M059J (cell line): ENCODE results near the gene CDH22. TPM values are rescaled to one million over a fixed set of nuclear protein-coding genes. Genes with fewer than 3 reads are reported as not detected.

Source experiments
- DNase-seq: peaks from one replicate; pipeline ENCODE4 v3.0.0-alpha.2; 2012; ENCODE audit warnings: low read depth
- total RNA-seq: library from RNA; depleted of rRNA; stranded (reverse); fragments of >200 nt; shearing (Covaris generic); gene quantifications from 2 replicates; pipeline ENCODE4 v1.2.3, GENCODE V29; 2014

The CDH22 gene
- total RNA-seq, 1 experiment from 2014 or later, result not detected

- DNase-seq, result no peak
Observed at GRCh38 chr20:46172455-46172854, 135.8 kb downstream of the CDH22 start.

- no peak for DNase-seq
Observed at GRCh38 chr20:46171909-46172308, 136.4 kb downstream of the CDH22 start.

GRCh38 chr20:46171476-46171875, 136.8 kb downstream of the CDH22 start:
- DNase-seq, result no peak

- DNase-seq, result no peak
Observed at GRCh38 chr20:46169245-46170171, 138.8 kb downstream of the CDH22 start.

- DNase-seq, result no peak
Observed at GRCh38 chr20:46168438-46168837, 139.9 kb downstream of the CDH22 start.

GRCh38 chr20:46167080-46167479, 141.2 kb downstream of the CDH22 start:
- DNase-seq, result no peak

GRCh38 chr20:46164254-46164653, 144.0 kb downstream of the CDH22 start:
- DNase-seq, result no peak

GRCh38 chr20:46161921-46162320, 146.4 kb downstream of the CDH22 start:
- no peak for DNase-seq

GRCh38 chr20:46160661-46161060, 147.6 kb downstream of the CDH22 start:
- DNase-seq, result no peak

GRCh38 chr20:46159101-46159897, 149.0 kb downstream of the CDH22 start:
- DNase-seq, result no peak

GRCh38 chr20:46158476-46158987, 149.8 kb downstream of the CDH22 start:
- no peak for DNase-seq

- no peak for DNase-seq
Observed at GRCh38 chr20:46157625-46158024, 150.7 kb downstream of the CDH22 start.

GRCh38 chr20:46157076-46157592, 151.2 kb downstream of the CDH22 start:
- no peak for DNase-seq

- DNase-seq, result no peak
Observed at GRCh38 chr20:46156065-46156464, 152.2 kb downstream of the CDH22 start.

- DNase-seq, result no peak
Observed at GRCh38 chr20:46154796-46155195, 153.5 kb downstream of the CDH22 start.

- no peak for DNase-seq
Observed at GRCh38 chr20:46154305-46154704, 154.0 kb downstream of the CDH22 start.

GRCh38 chr20:46152824-46153586, 155.3 kb downstream of the CDH22 start:
- DNase-seq, result no peak

- DNase-seq, result no peak
Observed at GRCh38 chr20:46151936-46152335, 156.4 kb downstream of the CDH22 start.

- no peak for DNase-seq
Observed at GRCh38 chr20:46150943-46151342, 157.4 kb downstream of the CDH22 start.

- no peak for DNase-seq
Observed at GRCh38 chr20:46148313-46149208, 159.7 kb downstream of the CDH22 start.
